ENCODE results near the gene WDCP.

The WDCP gene

DNA sequence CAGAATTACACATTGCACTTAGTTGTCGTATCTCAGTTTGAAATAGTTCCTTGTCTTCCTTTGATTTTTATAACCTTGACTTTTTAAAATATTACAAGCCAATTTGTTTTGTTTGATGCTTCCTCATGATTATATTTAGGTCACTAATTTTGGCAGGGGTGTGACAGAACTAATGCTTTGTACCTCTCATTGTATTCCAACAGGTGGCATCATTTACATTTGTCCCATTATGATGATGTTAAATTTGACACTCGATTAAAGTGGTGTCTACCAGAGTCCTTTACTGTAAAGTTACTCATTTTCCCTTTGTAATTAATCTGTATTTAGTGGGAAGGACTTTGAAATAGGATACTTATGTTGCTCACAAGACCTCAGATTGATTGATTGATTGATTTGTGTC lies 58.8 kb downstream of the WDCP start:
- TF ChIP-seq REST (IDR thresholded peaks at IDR 0.05; ENCODE audit: insufficient read depth in 1 of 2, low read depth in 2 of 2, low read length in 2 of 2) (no peak), FOXP2 (optimal IDR thresholded peaks at IDR 0.05; ENCODE audit: borderline replicate concordance, extremely low read depth, extremely low read length, insufficient read depth) (no peak), POLR2AphosphoS5 (IDR thresholded peaks at IDR 0.05; ENCODE audit: low read depth, low read length) (no peak), SIN3A (IDR thresholded peaks at IDR 0.05; ENCODE audit: borderline replicate concordance, insufficient read depth, low read length) (no peak), TAF1 (IDR thresholded peaks at IDR 0.05; ENCODE audit: borderline replicate concordance, insufficient read depth, low read length) (no peak)

Data from PFSK-1 (cell line).